Activated CD8-positive, alpha-beta T cell treated with anti-CD3 and anti-CD28 coated beads for 36 hours (primary cell): Measurements from ENCODE around the gene ELAVL2. TPM values are rescaled to one million over a fixed set of nuclear protein-coding genes. Genes with fewer than 3 reads are reported as not detected.

Experiments used
- ATAC-seq: fragments of 200-7000 bp; cut with Tn5 transposase; one replicate; pipeline ENCODE4 v1.10.0; 2021; ENCODE audit warnings: mild to moderate bottlenecking, moderate library complexity
- CTCF ChIA-PET: fragments of 350-600 bp; sonication (Branson Sonifier 250); formaldehyde crosslinking; loops from one replicate; lab custom pipeline; 2021; ENCODE audit warnings: antibody characterized with exemption; lab: Charles Lee
- POLR2A ChIA-PET: fragments of 350-600 bp; sonication (Branson Sonifier 250); formaldehyde crosslinking; loops from one replicate; lab custom pipeline; 2021; ENCODE audit warnings: antibody characterized with exemption; lab: Charles Lee
- DNase-seq: peaks from one replicate; pipeline ENCODE4 v3.0.0-alpha.2; 2020
- H3K27ac Mint-ChIP-seq: one replicate; pipeline ENCODE4 v1.8.0; 2021; ENCODE audit warnings: mild to moderate bottlenecking, mixed read lengths
- H3K27me3 Mint-ChIP-seq: one replicate; pipeline ENCODE4 v1.8.0; 2021; ENCODE audit warnings: mixed read lengths
- H3K36me3 Mint-ChIP-seq: one replicate; pipeline ENCODE4 v1.8.0; 2021; ENCODE audit warnings: low read depth, mixed read lengths
- H3K4me1 Mint-ChIP-seq: one replicate; pipeline ENCODE4 v1.8.0; 2021; ENCODE audit warnings: low read depth, mixed read lengths
- H3K4me3 Mint-ChIP-seq: one replicate; pipeline ENCODE4 v1.8.0; 2021; ENCODE audit warnings: mild to moderate bottlenecking, moderate library complexity, mixed read lengths
- H3K9me3 Mint-ChIP-seq: one replicate; pipeline ENCODE4 v1.8.0; 2021; ENCODE audit warnings: mixed read lengths
- intact Hi-C: fragments of 100-400 bp; cut with micrococcal nuclease; formaldehyde crosslinking; loops from one replicate; pipeline ENCODE4 v1.10.0; 2022
- total RNA-seq, 2 experiments: library from RNA; stranded (reverse); gene quantifications; one replicate each; pipeline ENCODE4 v1.2.3, GENCODE V29; 2021
- TF ChIP-seq, protein P1 (sequence below): fragments of 200-600 bp; IDR thresholded peaks from one replicate; pipeline ENCODE4 v1.8.0; 2022; ENCODE audit warnings: antibody characterized with exemption, mild to moderate bottlenecking

The ELAVL2 gene
- total RNA-seq, 2 experiments from 2014 or later = not detected

DNA sequence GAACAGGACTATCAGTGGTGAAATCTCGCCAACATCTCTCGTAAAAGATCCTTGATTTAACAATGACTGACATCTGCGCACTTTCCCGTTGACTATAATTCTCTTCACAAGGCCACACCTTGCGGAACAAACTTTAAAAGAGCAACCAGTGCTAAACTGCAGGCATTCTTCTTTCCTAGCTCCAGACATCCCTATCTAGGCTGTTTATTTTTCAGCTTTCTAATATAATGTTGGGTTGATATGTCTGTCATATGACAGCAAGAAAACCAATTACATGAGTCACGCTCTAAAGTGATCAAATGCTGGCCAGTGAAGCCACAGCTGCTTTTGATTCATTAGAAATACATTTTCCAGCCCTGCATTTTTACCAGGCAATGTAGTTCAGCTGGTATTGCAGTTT, 162.5 kb downstream of the ELAVL2 start:
- Mint-ChIP-seq H3K9me3 (peaks cover 12% of the 10 kb centered on the region), H3K36me3 (no peaks in the 10 kb centered on the region)

DNA sequence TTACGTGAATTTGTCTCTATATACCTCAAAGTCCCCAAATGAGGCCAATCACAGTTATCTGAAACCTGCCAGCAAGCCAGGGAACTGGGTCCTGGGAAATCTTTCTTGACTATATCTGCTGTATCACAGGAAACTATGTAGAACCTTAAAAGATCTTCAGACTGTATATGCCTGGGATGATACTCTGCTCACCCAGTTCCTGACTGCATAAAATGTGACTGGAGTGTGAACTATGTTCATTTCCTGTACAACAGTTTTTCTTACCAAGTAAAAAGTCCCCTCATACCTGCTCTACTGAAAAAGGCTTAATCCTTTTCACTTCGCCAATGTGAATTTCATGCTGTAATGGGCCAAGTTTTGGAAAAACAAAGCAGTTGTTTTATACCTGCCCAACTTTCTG, 162.9 kb downstream of the ELAVL2 start:
- Mint-ChIP-seq H3K9me3 (peaks cover 12% of the 10 kb centered on the region), H3K27ac (no peak overlapping the region), H3K36me3 (no peaks in the 10 kb centered on the region), H3K4me3 (no peak overlapping the region), H3K27me3 (no peaks in the 10 kb centered on the region), H3K4me1 (no peaks in the 10 kb centered on the region)
- CTCF ChIA-PET = no interaction called here
- TF ChIP-seq, protein P1, sequence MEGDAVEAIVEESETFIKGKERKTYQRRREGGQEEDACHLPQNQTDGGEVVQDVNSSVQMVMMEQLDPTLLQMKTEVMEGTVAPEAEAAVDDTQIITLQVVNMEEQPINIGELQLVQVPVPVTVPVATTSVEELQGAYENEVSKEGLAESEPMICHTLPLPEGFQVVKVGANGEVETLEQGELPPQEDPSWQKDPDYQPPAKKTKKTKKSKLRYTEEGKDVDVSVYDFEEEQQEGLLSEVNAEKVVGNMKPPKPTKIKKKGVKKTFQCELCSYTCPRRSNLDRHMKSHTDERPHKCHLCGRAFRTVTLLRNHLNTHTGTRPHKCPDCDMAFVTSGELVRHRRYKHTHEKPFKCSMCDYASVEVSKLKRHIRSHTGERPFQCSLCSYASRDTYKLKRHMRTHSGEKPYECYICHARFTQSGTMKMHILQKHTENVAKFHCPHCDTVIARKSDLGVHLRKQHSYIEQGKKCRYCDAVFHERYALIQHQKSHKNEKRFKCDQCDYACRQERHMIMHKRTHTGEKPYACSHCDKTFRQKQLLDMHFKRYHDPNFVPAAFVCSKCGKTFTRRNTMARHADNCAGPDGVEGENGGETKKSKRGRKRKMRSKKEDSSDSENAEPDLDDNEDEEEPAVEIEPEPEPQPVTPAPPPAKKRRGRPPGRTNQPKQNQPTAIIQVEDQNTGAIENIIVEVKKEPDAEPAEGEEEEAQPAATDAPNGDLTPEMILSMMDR = no peak
- DNase-seq = no peak
- POLR2A ChIA-PET = no interaction called here
- intact Hi-C loops = loop anchor here (10.0 kb wide), 1 partner anchor 58 kb away; no protein-coding TSS in a partner anchor
- ATAC-seq = no peak

More for the DNA sequence above, 162.5 kb downstream of the ELAVL2 start:
- H3K27me3 Mint-ChIP-seq = no peaks in the 10 kb centered on the region
- intact Hi-C loops = loop anchor here (10.0 kb wide), 1 partner anchor 59 kb away; no protein-coding TSS in a partner anchor
- POLR2A ChIA-PET = no interaction called here
- H3K27ac Mint-ChIP-seq = no peak overlapping the region
- H3K4me1 Mint-ChIP-seq = no peaks in the 10 kb centered on the region
- TF ChIP-seq, protein P1 = no peak
- H3K4me3 Mint-ChIP-seq = no peak overlapping the region
- DNase-seq (no peak), ATAC-seq (no peak)
- CTCF ChIA-PET = no interaction called here

DNA sequence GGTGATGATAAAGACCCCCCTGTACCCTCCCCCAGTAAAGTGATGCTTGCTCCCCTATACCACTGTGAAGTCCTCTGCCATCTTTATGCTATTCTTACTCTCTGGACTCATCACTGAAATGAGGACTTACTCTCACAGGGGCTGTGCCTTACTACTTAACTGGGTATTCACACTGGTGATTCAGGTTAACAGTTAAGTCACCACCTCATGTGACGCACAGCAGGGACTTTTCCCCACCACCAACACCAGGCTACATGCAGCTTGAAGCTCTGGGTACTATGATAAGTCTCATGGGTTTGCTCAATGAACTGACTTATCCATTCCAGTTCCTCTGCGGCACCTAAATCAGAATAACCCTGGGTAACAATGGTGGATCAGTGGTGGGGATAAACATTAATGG, 163.7 kb downstream of the ELAVL2 start:
- ATAC-seq = no peak
- CTCF ChIA-PET = no interaction called here

DNA sequence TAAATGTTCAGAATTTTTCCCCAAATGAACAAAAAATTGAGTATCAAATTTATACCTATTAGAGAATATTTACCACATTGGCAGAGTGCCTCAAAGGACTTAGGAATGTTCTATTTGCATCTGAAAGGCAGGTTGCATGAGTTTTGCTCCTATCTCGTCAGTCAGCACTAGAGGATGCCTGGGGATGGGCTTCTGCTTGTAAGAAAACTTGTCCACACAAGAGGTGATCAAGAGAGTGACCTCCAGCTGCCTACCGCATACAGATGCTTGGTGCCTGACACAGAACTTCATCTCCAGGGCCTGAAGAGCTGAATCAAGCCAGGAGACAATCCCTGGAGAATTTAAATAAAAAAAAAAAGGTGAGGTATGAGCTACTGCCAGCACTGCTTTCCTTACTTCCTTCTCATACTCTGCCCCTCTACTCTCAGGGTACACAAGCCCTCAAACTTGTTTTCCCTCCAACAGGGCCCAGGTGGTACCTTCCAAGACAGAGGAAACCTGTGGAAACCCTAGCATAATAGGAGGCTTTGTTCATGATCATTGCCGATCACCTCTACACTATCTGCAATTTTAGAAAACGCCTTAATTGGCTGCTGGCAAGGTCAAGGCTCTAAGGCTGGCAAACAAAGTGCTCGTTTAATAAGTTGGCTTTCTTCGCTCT, 166.6 kb downstream of the ELAVL2 start:
- H3K9me3 Mint-ChIP-seq = peaks cover 3% of the 10 kb centered on the region
- no peaks in the 10 kb centered on the region for H3K36me3 Mint-ChIP-seq
- CTCF ChIA-PET = no interaction called here
- no peak overlapping the region for H3K4me3 Mint-ChIP-seq
- TF ChIP-seq, protein P1 = no peak
- POLR2A ChIA-PET = no interaction called here
- H3K27me3 Mint-ChIP-seq = no peaks in the 10 kb centered on the region
- DNase-seq = no peak
- no peaks in the 10 kb centered on the region for H3K4me1 Mint-ChIP-seq
- no peak overlapping the region for H3K27ac Mint-ChIP-seq
- ATAC-seq = no peak
- intact Hi-C loops = loop anchor here (10.0 kb wide), 1 partner anchor 55 kb away; no protein-coding TSS in a partner anchor

More for the DNA sequence above, 163.7 kb downstream of the ELAVL2 start:
- Mint-ChIP-seq H3K9me3 (peaks cover 7% of the 10 kb centered on the region), H3K27me3 (no peaks in the 10 kb centered on the region), H3K27ac (no peak overlapping the region), H3K4me3 (no peak overlapping the region), H3K36me3 (no peaks in the 10 kb centered on the region), H3K4me1 (no peaks in the 10 kb centered on the region)
- intact Hi-C loops = loop anchor here (10.0 kb wide), 1 partner anchor 58 kb away; no protein-coding TSS in a partner anchor
- TF ChIP-seq, protein P1 = no peak
- POLR2A ChIA-PET = no interaction called here
- DNase-seq = no peak
